GM23248 (cell line): Measurements from ENCODE around the gene PDCD2L.

ENCODE experiments used
- EZH2 ChIP-seq: fragments of 200-600 bp; sonication (generic); IDR thresholded peaks from 2 replicates; pipeline ENCODE4 v1.6.1; 2018; ENCODE audit warnings: antibody characterized with exemption, mild to moderate bottlenecking; ENCODE audit not compliant: insufficient read depth, poor library complexity, severe bottlenecking
- EZH2phosphoT487 ChIP-seq: fragments of 200-600 bp; sonication (generic); IDR thresholded peaks from 2 replicates; pipeline ENCODE4 v1.6.1; 2018; ENCODE audit warnings: antibody characterized with exemption, moderate library complexity, mild to moderate bottlenecking, low read depth; ENCODE audit not compliant: insufficient read depth

GRCh38 chr19:34359954-34360315 lies 44.3 kb upstream of the PDCD2L start:
- TF ChIP-seq EZH2 (no peak), EZH2phosphoT487 (no peak)
